H1 (cell line): Measurements from ENCODE around the gene FSD1. TPM values are rescaled to one million over a fixed set of nuclear protein-coding genes. Genes with fewer than 3 reads are reported as not detected.

ENCODE experiments used
- CTCF ChIA-PET: fragments of 300-600 bp; sonication (Branson Sonifier 250); formaldehyde crosslinking; loops from one replicate; lab custom pipeline; 2021; ENCODE audit not compliant: partially characterized antibody; lab: Charles Lee
- POLR2A ChIA-PET: fragments of 300-600 bp; sonication (Branson Sonifier 250); formaldehyde crosslinking; loops from one replicate; lab custom pipeline; 2021; ENCODE audit warnings: inconsistent platforms; ENCODE audit not compliant: partially characterized antibody; lab: Charles Lee
- DNase-seq, 2 experiments: peaks; one replicate each; pipeline versions ENCODE4 v3.0.0 to v3.0.0-alpha.2; 2010 to 2022; ENCODE audit warnings: low spot score in 2 of 2, low read depth in 1 of 2, mixed read lengths in 1 of 2
- FAIRE-seq: peaks from 2 replicates; lab custom pipeline; 2011; peaks lifted over from hg19 to GRCh38; lab: Jason Lieb, UNC
- H2AFZ ChIP-seq: 2 replicates; pipeline ENCODE4 v1.8.1; 2012; ENCODE audit warnings: low read length, inconsistent platforms
- H2AK5ac ChIP-seq: 2 replicates; pipeline ENCODE4 v1.6.1; 2013; ENCODE audit warnings: low read depth, low read length
- H2BK120ac ChIP-seq: replicated peaks from 2 replicates; pipeline ENCODE3; 2013; ENCODE audit warnings: low read depth, low read length, inconsistent platforms
- H2BK12ac ChIP-seq: 2 replicates; pipeline ENCODE4 v1.6.1; 2013; ENCODE audit warnings: low read depth, low read length
- H2BK15ac ChIP-seq: 2 replicates; pipeline ENCODE4 v1.6.1; 2013; ENCODE audit warnings: low read length
- H2BK20ac ChIP-seq: 2 replicates; pipeline ENCODE4 v1.6.1; 2013; ENCODE audit warnings: low read length
- H2BK5ac ChIP-seq: 2 replicates; pipeline ENCODE4 v1.6.1; 2013; ENCODE audit warnings: low read depth, low read length
- H3K14ac ChIP-seq: 2 replicates; pipeline ENCODE4 v1.6.1; 2013; ENCODE audit warnings: inconsistent platforms; ENCODE audit not compliant: insufficient read length
- H3K18ac ChIP-seq: 2 replicates; pipeline ENCODE4 v1.6.1; 2013; ENCODE audit warnings: low read length; ENCODE audit errors: extremely low read depth
- H3K23ac ChIP-seq: 2 replicates; pipeline ENCODE4 v1.6.1; 2013; ENCODE audit warnings: inconsistent platforms; ENCODE audit not compliant: insufficient read length
- H3K23me2 ChIP-seq: 2 replicates; pipeline ENCODE4 v1.6.1; 2013; ENCODE audit warnings: low read depth, low read length
- H3K27ac ChIP-seq: 2 replicates; pipeline ENCODE4 v1.6.1; 2011; ENCODE audit warnings: low read depth, low read length, inconsistent platforms
- H3K27me3 ChIP-seq, 4 experiments: replicated peaks in 1 of 4; 1 replicate in 1 of 4; 2 replicates in 3 of 4; pipeline versions ENCODE4 v1.6.1 to v1.8.1; 2011 to 2013; ENCODE audit warnings: low read length in 3 of 4, mild to moderate bottlenecking in 3 of 4, inconsistent platforms in 2 of 4, mixed read lengths in 2 of 4, moderate library complexity in 1 of 4; ENCODE audit not compliant: control insufficient read depth in 3 of 4, insufficient read depth in 3 of 4; ENCODE audit errors: extremely low read depth in 1 of 4
- H3K36me3 ChIP-seq, 4 experiments: 2 replicates each; pipeline versions ENCODE4 v1.6.1 to v1.8.1; 2011 to 2013; ENCODE audit warnings: mild to moderate bottlenecking in 4 of 4, low read length in 3 of 4, moderate library complexity in 2 of 4, control low read depth in 1 of 4, inconsistent platforms in 1 of 4; ENCODE audit not compliant: insufficient read depth in 4 of 4, control insufficient read depth in 2 of 4
- H3K4ac ChIP-seq: replicated peaks from 2 replicates; pipeline ENCODE3; 2013; ENCODE audit warnings: low read length, low read depth, mixed read lengths, inconsistent platforms; ENCODE audit not compliant: insufficient read length
- H3K4me1 ChIP-seq, 4 experiments: replicated peaks in 1 of 4; 1 replicate in 1 of 4; 2 replicates in 3 of 4; pipeline versions ENCODE4 v1.6.1 to v1.8.1; 2011 to 2013; ENCODE audit warnings: low read length in 3 of 4, inconsistent platforms in 2 of 4, mixed read lengths in 1 of 4; ENCODE audit not compliant: insufficient read depth in 4 of 4, control insufficient read depth in 3 of 4
- H3K4me2 ChIP-seq, 2 experiments: 2 replicates each; pipeline versions ENCODE4 v1.6.1 to v1.8.1; 2011 to 2013; ENCODE audit warnings: low read depth in 2 of 2, low read length in 2 of 2, control low read depth in 1 of 2, inconsistent platforms in 1 of 2, mild to moderate bottlenecking in 1 of 2; ENCODE audit not compliant: insufficient read depth in 1 of 2
- H3K4me3 ChIP-seq, 4 experiments: fragments of 200-600, 300-600 bp in 1 of 4; sonication (generic), shearing (Covaris generic), sonication (Bioruptor Twin) in 1 of 4; 2 replicates each; pipeline versions ENCODE4 v1.5.1 to v1.8.1; 2011 to 2016; ENCODE audit warnings: low read length in 4 of 4, low read depth in 3 of 4, control low read depth in 2 of 4, inconsistent platforms in 2 of 4, mild to moderate bottlenecking in 2 of 4, mixed read lengths in 1 of 4, moderate library complexity in 1 of 4; ENCODE audit not compliant: insufficient read depth in 2 of 4; ENCODE audit errors: extremely low read depth in 1 of 4
- H3K56ac ChIP-seq: replicated peaks from 2 replicates; pipeline ENCODE3; 2013; ENCODE audit warnings: low read depth, mild to moderate bottlenecking, mixed read lengths, low read length, inconsistent platforms; ENCODE audit not compliant: insufficient read length
- H3K79me1 ChIP-seq: 2 replicates; pipeline ENCODE4 v1.6.1; 2013; ENCODE audit warnings: low read depth, low read length, control low read depth
- H3K79me2 ChIP-seq, 2 experiments: 2 replicates each; pipeline versions ENCODE4 v1.6.1 to v1.8.1; 2012 to 2013; ENCODE audit warnings: low read length in 2 of 2, mild to moderate bottlenecking in 2 of 2, inconsistent platforms in 1 of 2; ENCODE audit not compliant: insufficient read depth in 2 of 2, control insufficient read depth in 1 of 2
- H3K9ac ChIP-seq, 4 experiments: replicated peaks in 1 of 4; 1 replicate in 1 of 4; 2 replicates in 3 of 4; pipeline versions ENCODE4 v1.6.1 to v1.8.1; 2011 to 2013; ENCODE audit warnings: low read depth in 3 of 4, low read length in 3 of 4, control low read depth in 2 of 4, mild to moderate bottlenecking in 2 of 4, moderate library complexity in 2 of 4, inconsistent platforms in 1 of 4; ENCODE audit errors: extremely low read depth in 1 of 4
- H3K9me3 ChIP-seq, 2 experiments: 2 replicates each; pipeline versions ENCODE4 v1.6.1 to v1.8.1; 2012 to 2013; ENCODE audit warnings: mild to moderate bottlenecking in 2 of 2, moderate library complexity in 2 of 2, control low read depth in 1 of 2, inconsistent platforms in 1 of 2, low read depth in 1 of 2, low read length in 1 of 2, mixed read lengths in 1 of 2; ENCODE audit not compliant: insufficient read depth in 2 of 2
- H4K20me1 ChIP-seq, 2 experiments: replicated peaks in 1 of 2; 2 replicates each; pipeline versions ENCODE3 to v1.8.1; 2011 to 2013; ENCODE audit warnings: inconsistent platforms in 2 of 2, low read length in 2 of 2, mild to moderate bottlenecking in 1 of 2; ENCODE audit not compliant: insufficient read depth in 2 of 2, control insufficient read depth in 1 of 2
- H4K5ac ChIP-seq: 2 replicates; pipeline ENCODE4 v1.6.1; 2013; ENCODE audit warnings: low read length, low read depth, mixed read lengths, inconsistent platforms; ENCODE audit not compliant: insufficient read length
- H4K8ac ChIP-seq: 2 replicates; pipeline ENCODE4 v1.8.0; 2013; ENCODE audit warnings: mild to moderate bottlenecking, moderate library complexity, low read length, inconsistent platforms; ENCODE audit not compliant: insufficient read depth; ENCODE audit errors: extremely low read depth
- H4K91ac ChIP-seq: replicated peaks from 2 replicates; pipeline ENCODE3; 2013; ENCODE audit warnings: low read length, mixed read lengths, inconsistent platforms; ENCODE audit not compliant: insufficient read length
- BRCA1 ChIP-seq: IDR thresholded peaks from 2 replicates; pipeline ENCODE4 v1.6.1; 2012; ENCODE audit warnings: low read depth, low read length, improper control_type of control experiment
- EZH2 ChIP-seq: fragments of 200-600 bp; sonication (generic); IDR thresholded peaks from 2 replicates; pipeline ENCODE4 v1.7.1; 2012; ENCODE audit warnings: low read depth, mild to moderate bottlenecking, moderate library complexity, low read length, inconsistent platforms; ENCODE audit not compliant: severe bottlenecking
- GTF2F1 ChIP-seq: IDR thresholded peaks from 2 replicates; pipeline ENCODE4 v1.6.1; 2012; ENCODE audit warnings: low read depth, low read length, improper control_type of control experiment, borderline replicate concordance
- JUN ChIP-seq: IDR thresholded peaks from 2 replicates; pipeline ENCODE4 v1.6.1; 2011; ENCODE audit warnings: low read depth, mild to moderate bottlenecking, improper control_type of control experiment, low read length
- PHF8 ChIP-seq: fragments of 200-600 bp; sonication (generic); conservative IDR thresholded peaks from 2 replicates; pipeline ENCODE4 v1.7.1; 2012; ENCODE audit warnings: low read depth, mild to moderate bottlenecking, inconsistent platforms, low read length, moderate library complexity
- POLR2A ChIP-seq, 2 experiments: IDR thresholded peaks; 1 replicate in 1 of 2; 2 replicates in 1 of 2; pipeline ENCODE4 v1.6.1; 2011; ENCODE audit warnings: low read depth in 2 of 2, low read length in 2 of 2, mild to moderate bottlenecking in 2 of 2; ENCODE audit errors: control extremely low read depth in 1 of 2
- RBBP5 ChIP-seq: IDR thresholded peaks from 2 replicates; pipeline ENCODE4 v1.7.1; 2012; ENCODE audit warnings: low read depth, mild to moderate bottlenecking, inconsistent platforms, low read length, moderate library complexity, borderline replicate concordance
- SIRT6 ChIP-seq: IDR thresholded peaks from one replicate; pipeline ENCODE4 v1.7.1; 2012; ENCODE audit warnings: low read length, inconsistent platforms
- SIX5 ChIP-seq: IDR thresholded peaks from 2 replicates; pipeline ENCODE4 v1.6.1; 2011; ENCODE audit warnings: mild to moderate bottlenecking, low read depth, low read length
- SP1 ChIP-seq: IDR thresholded peaks from 2 replicates; pipeline ENCODE4 v1.6.1; 2011; ENCODE audit warnings: low read depth, low read length
- SP4 ChIP-seq: IDR thresholded peaks from 2 replicates; pipeline ENCODE4 v1.6.1; 2012; ENCODE audit warnings: low read length, inconsistent platforms
- TAF7 ChIP-seq: optimal IDR thresholded peaks from 2 replicates; pipeline ENCODE3; 2011; ENCODE audit warnings: low read depth, mild to moderate bottlenecking, inconsistent platforms, low read length, moderate library complexity, borderline replicate concordance
- WGBS, 2 experiments: shearing (Covaris generic) in 1 of 2; methylation state at CpG; one replicate each; pipeline versions ENCODE4 v1.1.6 to v1.1.7; 2013 to 2015; ENCODE audit warnings: low lambda C conversion rate in 2 of 2, mixed read lengths in 2 of 2, inconsistent platforms in 1 of 2, low coverage in 1 of 2, missing lambda C conversion rate in 1 of 2; ENCODE audit not compliant: insufficient replicate concordance in 2 of 2, insufficient coverage in 1 of 2, insufficient read length in 1 of 2; ENCODE audit errors: extremely low coverage in 1 of 2, missing lambda C conversion rate in 1 of 2; 5-methylcytosine and 5-hydroxymethylcytosine counted together
- polyA plus RNA-seq, 7 experiments: library from polyadenylated mRNA; depleted of rRNA in 3 of 7; stranded (reverse) in 5 of 7; unstranded in 2 of 7; fragments of >200 nt in 5 of 7; fragments of 200-250 nt in 2 of 7; gene quantifications; 1 replicate in 5 of 7; 2 replicates in 1 of 7; 4 replicates in 1 of 7; pipeline versions ENCODE4 v1.2.1 to v1.2.3, GENCODE V29; 2011 to 2013; ENCODE audit warnings: missing spikeins in 2 of 7, mixed read lengths in 2 of 7
- total RNA-seq: library from RNA; stranded (reverse); fragmentation: NEBNext Ultra II Directional; extraction: Animal tissue kit (Norgen Biotek cat#: 25700); gene quantifications from 2 replicates; pipeline ENCODE4 v1.2.1, GENCODE V29; 2021
- TF ChIP-seq, protein P1 (sequence below), 3 experiments: IDR thresholded peaks; 1 replicate in 2 of 3; 2 replicates in 1 of 3; pipeline versions ENCODE4 v1.5.1 to v1.6.1; 2011; ENCODE audit warnings: low read length in 3 of 3, mild to moderate bottlenecking in 3 of 3, inconsistent platforms in 2 of 3, low read depth in 1 of 3, moderate library complexity in 1 of 3; ENCODE audit not compliant: insufficient read depth in 1 of 3; ENCODE audit errors: control extremely low read depth in 1 of 3

Gene FSD1
- total and polyA plus RNA-seq, 2 of the 8 experiments (the other 6 are each of a cell fraction or from before 2014, with no cell fraction given) = 58.8 to 181 TPM

- DNase-seq (no peak), FAIRE-seq (no peak)
- Histone ChIP-seq H4K8ac (no peak overlapping the region), H3K23ac (no peak overlapping the region), H2BK5ac (no peak overlapping the region), H2BK120ac (no peak overlapping the region), H3K79me1 (no peaks in the 10 kb centered on the region), H2BK15ac (no peak overlapping the region), H3K56ac (no peak overlapping the region), H3K27ac (no peak overlapping the region), H2AK5ac (no peak overlapping the region), H3K18ac (no peak overlapping the region), H3K4ac (no peak overlapping the region), H3K9ac (no peak overlapping the region), H3K23me2 (no peaks in the 10 kb centered on the region; the same call in 1 of the 2 replicates), H3K14ac (no peak overlapping the region), H3K4me1 (no peaks in the 10 kb centered on the region), H4K91ac (no peak overlapping the region), H2BK20ac (no peak overlapping the region), H3K27me3 (no peaks in the 10 kb centered on the region), H3K79me2 (no peaks in the 10 kb centered on the region), H4K5ac (no peak overlapping the region), H2AFZ (no peak overlapping the region), H3K36me3 (peaks cover 3 to 37% (median 20%) of the 10 kb centered on the region in 4 experiments; a peak in 7 of 8 replicates), H3K9me3 (peaks cover 0 to 4% of the 10 kb centered on the region in 2 experiments; a peak in 2 of 4 replicates), H3K4me3 (no peak overlapping the region), H2BK12ac (no peak overlapping the region), H4K20me1 (peaks cover 0 to under 1% of the 10 kb centered on the region in 2 experiments), H3K4me2 (no peak overlapping the region)
- ChIA-PET CTCF (interaction anchor here (2.4 kb wide), 1 partner anchor 50 kb away, joined by 7 read pairs; no protein-coding TSS in a partner anchor), POLR2A (interaction anchor here (0.8 kb wide), 1 partner anchor 26 kb away, joined by 3 read pairs; no protein-coding TSS in a partner anchor)
- 96% methylated on average over 9 of the region's 9 CpGs; no CpG with 5 or more reads in 1 of the 2 experiments for WGBS, 2 experiments
- TF ChIP-seq TAF7 (no peak), RBBP5 (no peak), SP4 (no peak), SP1 (no peak), JUN (no peak), PHF8 (no peak), BRCA1 (no peak), SIRT6 (no peak), SIX5 (no peak), POLR2A (IDR thresholded peaks at IDR 0.05; ENCODE audit: control extremely low read depth in 1 of 2, low read depth in 2 of 2, low read length in 2 of 2) (no peak), GTF2F1 (no peak), EZH2 (no peak)
- TF ChIP-seq, protein P1, sequence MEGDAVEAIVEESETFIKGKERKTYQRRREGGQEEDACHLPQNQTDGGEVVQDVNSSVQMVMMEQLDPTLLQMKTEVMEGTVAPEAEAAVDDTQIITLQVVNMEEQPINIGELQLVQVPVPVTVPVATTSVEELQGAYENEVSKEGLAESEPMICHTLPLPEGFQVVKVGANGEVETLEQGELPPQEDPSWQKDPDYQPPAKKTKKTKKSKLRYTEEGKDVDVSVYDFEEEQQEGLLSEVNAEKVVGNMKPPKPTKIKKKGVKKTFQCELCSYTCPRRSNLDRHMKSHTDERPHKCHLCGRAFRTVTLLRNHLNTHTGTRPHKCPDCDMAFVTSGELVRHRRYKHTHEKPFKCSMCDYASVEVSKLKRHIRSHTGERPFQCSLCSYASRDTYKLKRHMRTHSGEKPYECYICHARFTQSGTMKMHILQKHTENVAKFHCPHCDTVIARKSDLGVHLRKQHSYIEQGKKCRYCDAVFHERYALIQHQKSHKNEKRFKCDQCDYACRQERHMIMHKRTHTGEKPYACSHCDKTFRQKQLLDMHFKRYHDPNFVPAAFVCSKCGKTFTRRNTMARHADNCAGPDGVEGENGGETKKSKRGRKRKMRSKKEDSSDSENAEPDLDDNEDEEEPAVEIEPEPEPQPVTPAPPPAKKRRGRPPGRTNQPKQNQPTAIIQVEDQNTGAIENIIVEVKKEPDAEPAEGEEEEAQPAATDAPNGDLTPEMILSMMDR (IDR thresholded peaks at IDR 0.05; ENCODE audit: control extremely low read depth in 1 of 3, insufficient read depth in 1 of 3, low read depth in 1 of 3, low read length in 3 of 3) = no peak
Measured at GRCh38 chr19:4316956-4317355, 12.6 kb downstream of the FSD1 start.
